ENCODE data around the gene DPP8. TPM values are rescaled to one million over a fixed set of nuclear protein-coding genes. Genes with fewer than 3 reads are reported as not detected.
"Not testable (repeated sequence)": the region's sequence is repeated elsewhere in the genome, so short reads cannot be mapped to it uniquely, and the experiment has no call there.

The DPP8 gene
- total and polyA plus RNA-seq, 5 donors: 9.1 to 35.3 (median 33.4) TPM

DNA sequence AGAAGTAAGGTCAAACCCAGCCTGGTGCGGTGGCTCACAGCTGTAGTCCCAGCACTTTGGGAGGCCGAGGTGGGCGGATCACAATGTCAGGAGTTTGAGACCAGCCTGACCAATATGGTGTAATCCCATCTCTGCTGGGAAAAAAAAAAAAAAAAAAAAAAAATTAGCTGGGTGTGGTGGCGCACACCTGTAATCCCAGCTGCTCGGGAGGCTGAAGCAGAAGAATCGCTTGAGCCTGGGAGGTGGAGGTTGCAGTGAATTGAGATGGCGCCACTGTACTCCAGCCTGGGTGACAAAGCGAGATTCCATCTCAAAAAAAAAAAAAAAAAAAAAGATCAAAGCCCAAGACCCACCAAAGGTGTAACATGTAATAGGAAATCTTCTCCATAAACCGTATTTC lies 31.8 kb upstream of the DPP8 start:
- DNase-seq; H3K27me3 ChIP-seq (ENCODE audit: control insufficient read depth, insufficient read depth); H3K27ac ChIP-seq (ENCODE audit: low read length); H3K9me3 ChIP-seq (ENCODE audit: control insufficient read depth, low read length); intact Hi-C loops (cut with DNase I); H3K4me3 ChIP-seq (ENCODE audit: low read length); ATAC-seq; H3K4me1 ChIP-seq (ENCODE audit: control insufficient read depth, insufficient read depth, low read length): not testable (repeated sequence)
- 99% methylated on average over 9 of the region's 9 CpGs for WGBS

DNA sequence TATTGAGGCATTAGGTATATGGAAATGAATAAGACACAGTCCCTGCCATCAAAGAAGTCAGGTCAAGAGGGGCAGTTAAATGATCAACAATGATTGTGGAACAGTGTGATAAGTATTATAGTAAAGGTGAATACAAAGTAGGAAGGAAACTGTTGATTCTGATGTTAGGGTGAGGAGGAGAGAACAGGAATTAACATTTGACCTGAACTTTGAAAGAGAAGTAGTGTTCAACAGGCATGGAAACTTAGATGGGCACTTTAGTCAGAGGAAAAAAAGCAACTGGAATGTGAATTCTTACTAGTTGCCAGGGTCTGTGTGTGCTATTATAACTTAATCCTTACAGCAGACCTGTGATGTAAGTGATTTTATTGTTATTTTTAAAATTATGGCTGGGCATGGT lies 30.4 kb upstream of the DPP8 start:
- Histone ChIP-seq H3K27ac (ENCODE audit: low read length) (no peak overlapping the region), H3K27me3 (ENCODE audit: control insufficient read depth, insufficient read depth) (no peaks in the 10 kb centered on the region), H3K9me3 (ENCODE audit: control insufficient read depth, low read length) (no peaks in the 10 kb centered on the region), H3K4me3 (ENCODE audit: low read length) (no peak overlapping the region), H3K4me1 (ENCODE audit: control insufficient read depth, insufficient read depth, low read length) (no peaks in the 10 kb centered on the region)
- intact Hi-C loops (cut with DNase I): no loop called here
- DNase-seq: no peak
- no peak for ATAC-seq

DNA sequence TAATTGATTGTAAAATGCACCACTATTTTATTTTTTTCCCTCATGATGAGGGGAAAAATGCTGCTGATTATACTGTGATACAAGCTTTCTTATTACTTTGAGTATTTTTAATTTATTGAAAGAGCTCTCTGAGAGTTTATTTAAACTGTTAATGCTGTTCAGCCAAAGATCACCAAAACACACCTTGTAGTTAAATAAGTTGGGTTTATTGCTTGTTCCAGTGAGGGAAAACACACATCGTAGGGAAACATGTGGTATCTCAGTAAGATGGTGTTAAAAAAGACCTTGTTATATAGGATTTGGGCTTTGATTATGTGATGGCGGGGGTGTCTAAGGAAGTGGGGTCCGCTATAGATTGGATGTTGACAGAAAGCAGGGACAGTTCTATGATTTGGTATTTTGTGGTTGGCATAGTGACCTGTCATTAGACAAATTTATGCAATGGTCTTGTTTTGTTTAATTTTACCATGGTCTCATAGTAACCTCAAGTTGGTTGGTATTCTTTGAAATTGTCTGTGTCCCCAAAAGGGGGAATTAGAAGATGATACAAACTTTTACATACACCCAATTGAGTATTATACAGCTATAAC lies 23.8 kb upstream of the DPP8 start:
- intact Hi-C loops (cut with DNase I): no loop called here
- Histone ChIP-seq H3K9me3 (ENCODE audit: control insufficient read depth, low read length) (no peaks in the 10 kb centered on the region), H3K4me1 (ENCODE audit: control insufficient read depth, insufficient read depth, low read length) (no peaks in the 10 kb centered on the region), H3K27ac (ENCODE audit: low read length) (no peak overlapping the region), H3K27me3 (ENCODE audit: control insufficient read depth, insufficient read depth) (no peaks in the 10 kb centered on the region), H3K4me3 (ENCODE audit: low read length) (no peak overlapping the region)
- ATAC-seq: no peak
- DNase-seq: no peak
- 96% methylated on average over 3 of the region's 3 CpGs for WGBS

DNA sequence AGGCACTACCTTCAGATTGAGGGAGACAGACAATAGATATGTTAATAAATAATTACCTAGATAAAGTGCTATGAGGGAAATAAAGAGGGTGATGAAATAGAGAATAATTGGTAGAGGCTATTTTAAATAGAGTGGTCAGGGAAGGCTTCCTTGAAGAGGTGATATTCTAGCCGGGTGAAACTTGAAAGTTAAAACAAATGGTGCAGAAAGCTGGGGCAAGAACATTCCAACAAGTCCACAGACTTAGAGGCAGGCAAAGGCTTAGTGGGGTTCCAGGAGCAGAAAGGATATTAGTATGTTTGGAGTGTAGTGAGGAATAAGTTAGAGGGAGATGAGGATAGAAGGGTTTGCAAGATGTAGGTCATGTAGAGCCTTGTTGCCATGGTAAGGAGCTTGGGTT lies 22.8 kb upstream of the DPP8 start:
- ATAC-seq (no peak), DNase-seq (no peak)
- Histone ChIP-seq H3K27ac (ENCODE audit: low read length) (no peak overlapping the region), H3K9me3 (ENCODE audit: control insufficient read depth, low read length) (no peaks in the 10 kb centered on the region), H3K27me3 (ENCODE audit: control insufficient read depth, insufficient read depth) (no peaks in the 10 kb centered on the region), H3K4me1 (ENCODE audit: control insufficient read depth, insufficient read depth, low read length) (no peaks in the 10 kb centered on the region), H3K4me3 (ENCODE audit: low read length) (no peak overlapping the region)
- intact Hi-C loops (cut with DNase I): no loop called here
- 95% methylated on average over 1 of the region's 1 CpG for WGBS

DNA sequence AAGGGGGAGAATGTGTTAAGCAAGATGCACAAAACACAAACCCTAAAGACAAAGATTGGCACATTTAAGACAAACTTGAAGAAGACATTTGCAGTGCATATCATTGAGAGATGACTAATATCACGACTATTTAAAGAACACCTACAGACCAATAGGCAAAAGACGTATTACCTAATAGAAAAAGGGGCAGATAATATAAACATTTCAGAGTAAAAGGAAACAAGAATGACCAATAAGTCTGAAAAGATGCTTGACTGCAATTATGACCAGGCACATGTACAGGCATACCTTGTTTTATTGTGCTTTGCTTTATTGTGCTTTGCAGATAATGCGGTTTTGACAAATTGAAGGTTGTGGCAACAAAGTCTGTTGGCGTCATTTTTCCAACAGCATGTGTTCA lies 17.7 kb upstream of the DPP8 start:
- ATAC-seq: no peak
- intact Hi-C loops (cut with DNase I): no loop called here
- Histone ChIP-seq H3K27ac (ENCODE audit: low read length) (no peak overlapping the region), H3K4me3 (ENCODE audit: low read length) (no peak overlapping the region), H3K4me1 (ENCODE audit: control insufficient read depth, insufficient read depth, low read length) (no peaks in the 10 kb centered on the region), H3K9me3 (ENCODE audit: control insufficient read depth, low read length) (no peaks in the 10 kb centered on the region), H3K27me3 (ENCODE audit: control insufficient read depth, insufficient read depth) (no peaks in the 10 kb centered on the region)
- WGBS: 94% methylated on average over 4 of the region's 4 CpGs
- no peak for DNase-seq

DNA sequence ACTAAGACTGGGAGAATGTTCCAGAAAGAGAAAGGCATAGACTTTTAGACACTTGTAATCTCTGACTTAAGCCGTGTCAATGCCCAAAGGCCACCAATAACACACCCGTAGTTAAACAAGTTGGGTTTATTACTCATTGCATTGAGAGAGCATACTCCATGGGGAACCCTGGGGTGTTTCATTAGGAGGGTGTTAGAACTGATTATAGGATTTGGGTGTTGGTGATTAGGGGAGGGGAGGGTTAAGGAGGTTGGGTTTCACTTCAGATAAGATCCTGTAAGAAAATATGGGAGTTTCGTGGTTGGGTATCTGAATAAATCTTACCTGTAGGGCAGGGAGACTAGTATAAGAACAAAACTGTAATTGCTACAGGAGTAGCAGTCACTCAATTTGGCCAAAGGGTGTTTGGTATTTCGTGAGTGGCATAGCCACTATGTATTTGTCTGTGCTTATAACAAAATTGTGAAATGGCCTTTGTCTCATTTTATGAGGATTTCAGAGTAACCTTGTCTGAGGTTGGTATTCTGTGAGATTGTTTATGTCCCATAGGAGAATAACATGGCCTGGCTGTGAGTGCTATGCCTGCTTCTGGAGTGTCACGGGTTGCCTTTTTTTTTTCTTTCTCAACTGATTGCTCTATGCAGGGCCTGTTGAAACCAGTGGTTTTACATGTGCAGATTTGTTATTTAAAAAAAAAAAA lies 15.7 kb upstream of the DPP8 start:
- Histone ChIP-seq H3K27ac (ENCODE audit: low read length) (no peak overlapping the region), H3K4me1 (ENCODE audit: control insufficient read depth, insufficient read depth, low read length) (no peaks in the 10 kb centered on the region), H3K9me3 (ENCODE audit: control insufficient read depth, low read length) (no peaks in the 10 kb centered on the region), H3K4me3 (ENCODE audit: low read length) (no peak overlapping the region), H3K27me3 (ENCODE audit: control insufficient read depth, insufficient read depth) (no peaks in the 10 kb centered on the region)
- no peak for ATAC-seq
- intact Hi-C loops (cut with DNase I): no loop called here
- DNase-seq: no peak
- 67% methylated on average over 5 of the region's 5 CpGs for WGBS

DNA sequence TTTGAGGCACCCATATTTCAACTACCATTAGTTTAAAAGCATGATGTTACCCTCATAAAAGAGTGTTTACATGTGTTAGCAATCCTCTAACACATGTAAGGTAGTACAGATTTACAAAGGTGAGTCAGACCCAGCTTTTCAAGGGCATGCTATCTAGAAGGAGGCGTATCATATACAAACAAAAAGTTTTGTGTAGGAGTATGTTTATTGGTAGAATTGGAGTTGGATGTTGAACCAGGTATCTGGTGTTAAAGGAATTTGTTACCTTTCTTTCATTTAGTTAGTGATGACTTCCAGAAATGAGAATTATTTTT lies 15.2 kb upstream of the DPP8 start:
- intact Hi-C loops (cut with DNase I): no loop called here

DNA sequence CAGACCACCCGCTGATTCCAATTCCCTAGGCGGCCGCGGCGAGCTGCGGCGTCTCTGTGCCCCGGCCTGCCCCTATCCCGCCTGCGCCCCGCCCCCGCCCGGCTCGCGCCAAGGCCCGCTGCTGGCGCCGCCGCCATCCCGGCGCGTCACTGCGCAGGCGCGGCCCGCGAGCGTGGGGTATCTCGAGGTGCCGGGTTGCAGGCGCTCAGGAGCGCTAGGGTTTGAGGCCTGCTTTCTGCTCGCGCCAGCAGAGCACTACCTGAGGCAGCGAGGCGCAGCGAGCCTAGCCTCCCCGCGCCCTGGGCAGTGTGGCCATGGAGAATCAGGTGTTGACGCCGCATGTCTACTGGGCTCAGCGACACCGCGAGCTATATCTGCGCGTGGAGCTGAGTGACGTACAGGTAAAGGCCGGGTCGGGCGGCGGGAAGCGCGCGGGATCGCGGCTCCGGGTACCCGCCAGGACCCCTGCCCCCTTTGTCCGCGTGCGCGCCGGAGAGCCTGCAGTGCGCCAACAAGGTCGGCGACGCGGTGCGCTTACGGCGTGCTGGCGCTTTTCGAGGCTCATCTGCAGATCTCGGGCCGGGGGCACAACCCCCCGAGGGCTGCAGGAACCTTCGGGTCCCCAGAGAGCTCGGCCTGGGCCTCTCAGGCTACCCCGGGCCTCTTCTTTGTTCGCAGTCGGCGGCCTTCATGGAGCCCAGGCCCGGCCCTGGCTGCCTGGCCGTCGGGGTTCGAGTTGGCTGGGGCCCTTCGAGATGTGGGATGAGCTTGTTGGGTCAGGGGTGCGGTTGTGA lies 13.0 kb upstream of the DPP8 start, which contains the start of gene HACD3:
Gene HACD3 (plus strand): TSS at position 146 of the 794 bp plus-strand sequence. CDS start 169 bp downstream, at position 315.
- Histone ChIP-seq H3K9me3 (ENCODE audit: control insufficient read depth, low read length) (no peaks in the 10 kb centered on the region), H3K27me3 (ENCODE audit: control insufficient read depth, insufficient read depth) (no peaks in the 10 kb centered on the region), H3K27ac (ENCODE audit: low read length) (no peak within 1 kb of the TSS), H3K4me3 (ENCODE audit: low read length) (peak within 1 kb of the TSS; percentile 53), H3K4me1 (ENCODE audit: control insufficient read depth, insufficient read depth, low read length) (no peaks in the 10 kb centered on the region)
- WGBS: under 1% methylated on average over 88 of the region's 88 CpGs
- peak; percentile 90 to 97 (median 96) for DNase-seq
- intact Hi-C loops (cut with DNase I): no loop called here
- ATAC-seq: peak; percentile 98

More for the DNA sequence above, 15.2 kb upstream of the DPP8 start:
- ATAC-seq (no peak), DNase-seq (no peak)
- Histone ChIP-seq H3K27me3 (ENCODE audit: control insufficient read depth, insufficient read depth) (no peaks in the 10 kb centered on the region), H3K9me3 (ENCODE audit: control insufficient read depth, low read length) (no peaks in the 10 kb centered on the region), H3K27ac (ENCODE audit: low read length) (no peak overlapping the region), H3K4me3 (ENCODE audit: low read length) (no peak overlapping the region), H3K4me1 (ENCODE audit: control insufficient read depth, insufficient read depth, low read length) (no peaks in the 10 kb centered on the region)
- WGBS: 96% methylated on average over 1 of the region's 1 CpG

DNA sequence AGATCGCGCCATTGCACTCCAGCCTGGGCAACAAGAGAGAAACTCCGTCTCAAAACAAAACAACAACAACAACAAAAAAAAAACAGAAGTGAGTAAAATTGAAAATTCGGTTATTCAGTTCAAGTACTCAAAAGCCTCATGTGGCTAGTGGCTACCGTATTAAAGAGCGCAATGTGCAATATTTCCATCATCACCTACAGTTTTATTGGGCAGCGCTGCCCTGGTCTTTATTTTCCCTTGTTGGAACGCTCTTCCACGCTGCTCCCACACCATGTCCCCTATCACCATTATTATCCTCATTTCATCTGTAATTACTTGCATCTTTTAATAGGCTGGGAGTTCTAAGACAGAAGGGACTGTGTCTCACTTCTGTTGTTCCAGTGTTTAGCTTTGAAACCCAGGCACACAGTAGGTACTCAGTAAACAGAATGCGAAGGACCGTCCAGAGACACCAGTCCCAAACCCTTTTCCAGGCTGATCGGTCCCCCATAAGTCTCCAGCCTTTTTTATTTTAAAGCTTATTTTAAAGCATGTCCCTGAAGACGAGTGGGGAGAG lies 12.4 kb upstream of the DPP8 start:
- intact Hi-C loops (cut with DNase I): no loop called here
- 49% methylated on average over 13 of the region's 13 CpGs for WGBS
- peak in 1 of 2 donors; percentile 6 for ATAC-seq

DNA sequence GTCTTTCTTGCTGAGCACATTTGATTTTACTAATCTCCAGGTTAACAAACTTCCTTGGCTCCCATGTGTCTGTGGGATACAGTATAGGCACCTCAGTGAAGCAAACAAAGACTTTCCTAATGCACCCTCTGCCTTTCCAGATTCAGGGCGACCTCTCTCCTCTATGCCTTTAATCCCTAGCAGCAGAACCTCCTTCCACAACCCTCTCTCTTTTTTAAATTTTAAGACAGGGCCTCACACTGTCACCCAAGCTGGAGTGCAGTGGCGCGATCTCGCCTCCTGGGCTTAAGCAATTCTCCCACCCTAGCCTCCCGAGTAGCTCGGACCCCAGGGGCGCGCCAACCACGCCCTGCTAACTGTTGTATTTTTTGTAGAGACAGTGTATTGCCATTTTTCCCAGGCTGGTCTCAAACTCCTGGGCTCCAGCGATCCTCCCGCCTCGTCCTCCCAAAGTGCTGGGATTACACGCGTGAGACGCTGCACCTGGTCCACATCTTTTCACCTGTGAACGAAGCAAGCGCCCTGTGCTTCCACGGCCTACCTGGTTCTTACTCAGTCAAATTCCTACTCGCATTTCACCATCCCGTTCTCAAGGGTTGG lies 11.1 kb upstream of the DPP8 start:
- Histone ChIP-seq H3K4me3 (ENCODE audit: low read length) (no peak overlapping the region), H3K4me1 (ENCODE audit: control insufficient read depth, insufficient read depth, low read length) (no peaks in the 10 kb centered on the region), H3K27me3 (ENCODE audit: control insufficient read depth, insufficient read depth) (no peaks in the 10 kb centered on the region), H3K27ac (ENCODE audit: low read length) (no peak overlapping the region), H3K9me3 (ENCODE audit: control insufficient read depth, low read length) (no peaks in the 10 kb centered on the region)
- 97% methylated on average over 20 of the region's 20 CpGs for WGBS
- intact Hi-C loops (cut with DNase I): no loop called here
- no peak for DNase-seq
- no peak for ATAC-seq

More for the DNA sequence above, 12.4 kb upstream of the DPP8 start:
- Histone ChIP-seq H3K27ac (ENCODE audit: low read length) (no peak overlapping the region), H3K4me1 (ENCODE audit: control insufficient read depth, insufficient read depth, low read length) (no peaks in the 10 kb centered on the region), H3K9me3 (ENCODE audit: control insufficient read depth, low read length) (no peaks in the 10 kb centered on the region), H3K27me3 (ENCODE audit: control insufficient read depth, insufficient read depth) (no peaks in the 10 kb centered on the region), H3K4me3 (ENCODE audit: low read length) (peak overlapping the region; percentile 53)
- no peak for DNase-seq

DNA sequence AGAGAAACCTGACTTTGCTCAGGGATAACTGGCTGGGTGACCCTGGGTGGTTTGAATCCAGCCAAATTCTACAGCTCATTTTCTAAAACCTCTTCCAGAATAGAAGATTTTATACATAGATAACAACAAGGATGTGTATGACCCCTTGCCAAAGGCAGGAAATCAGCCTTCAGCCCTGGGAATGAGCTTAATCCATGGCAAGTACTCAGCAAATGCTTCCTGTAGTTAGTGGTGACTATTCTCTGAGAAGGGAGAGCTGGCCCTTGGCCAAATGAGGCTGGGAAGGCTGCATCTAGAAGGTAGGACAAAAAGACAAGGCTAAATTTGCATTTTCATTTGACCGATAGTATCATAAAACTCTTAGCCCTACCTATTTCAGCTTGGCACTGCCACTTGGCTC lies 8.1 kb upstream of the DPP8 start:
- DNase-seq (peak in 2 of 3 donors; percentile 25 to 76), ATAC-seq (no peak)
- Histone ChIP-seq H3K27ac (ENCODE audit: low read length) (no peak overlapping the region), H3K4me3 (ENCODE audit: low read length) (no peak overlapping the region), H3K27me3 (ENCODE audit: control insufficient read depth, insufficient read depth) (no peaks in the 10 kb centered on the region), H3K9me3 (ENCODE audit: control insufficient read depth, low read length) (no peaks in the 10 kb centered on the region), H3K4me1 (ENCODE audit: control insufficient read depth, insufficient read depth, low read length) (peaks cover 2% of the 10 kb centered on the region)
- 76% methylated on average over 1 of the region's 1 CpG for WGBS
- intact Hi-C loops (cut with DNase I): no loop called here

Measured in right cardiac atrium (tissue), 5 donors.